Fibroblast of lung (primary cell): ENCODE measurements around the gene ARHGEF3. TPM values are rescaled to one million over a fixed set of nuclear protein-coding genes. Genes with fewer than 3 reads are reported as not detected.
"Not testable (repeated sequence)": the region's sequence is repeated elsewhere in the genome, so short reads cannot be mapped to it uniquely, and the experiment has no call there.

Source experiments
- DNase-seq, 2 donors: peaks; one replicate each; pipeline versions ENCODE4 v3.0.0 to v3.0.0-alpha.2; 2010; ENCODE audit warnings: low read depth in 2 of 2
- H2AFZ ChIP-seq: 2 replicates; pipeline ENCODE4 v1.5.1; 2012; ENCODE audit warnings: low read length, control low read depth, inconsistent platforms
- H3K27ac ChIP-seq: 2 replicates; pipeline ENCODE4 v1.5.1; 2011; ENCODE audit warnings: low read length, control low read depth; ENCODE audit not compliant: insufficient read depth
- H3K27me3 ChIP-seq: 2 replicates; pipeline ENCODE4 v1.5.1; 2011; ENCODE audit warnings: mild to moderate bottlenecking, low read length; ENCODE audit not compliant: control insufficient read depth, insufficient read depth
- H3K36me3 ChIP-seq: 2 replicates; pipeline ENCODE4 v1.5.1; 2011; ENCODE audit warnings: low read length; ENCODE audit not compliant: control insufficient read depth, insufficient read depth
- H3K4me1 ChIP-seq: 2 replicates; pipeline ENCODE4 v1.5.1; 2011; ENCODE audit warnings: low read length; ENCODE audit not compliant: control insufficient read depth, insufficient read depth; ENCODE audit errors: extremely low read depth
- H3K4me2 ChIP-seq: 2 replicates; pipeline ENCODE4 v1.5.1; 2011; ENCODE audit warnings: low read length, control low read depth; ENCODE audit not compliant: insufficient read depth; ENCODE audit errors: extremely low read depth
- H3K4me3 ChIP-seq, 4 experiments: fragments of 200-600 bp in 1 of 4; sonication (generic) in 1 of 4; replicated peaks in 1 of 4; 2 replicates each; pipeline ENCODE4 v1.5.1; 2011 to 2016; ENCODE audit warnings: low read length in 4 of 4, low read depth in 3 of 4, mild to moderate bottlenecking in 3 of 4, control low read depth in 2 of 4, inconsistent platforms in 1 of 4, mixed read lengths in 1 of 4; ENCODE audit not compliant: insufficient read depth in 1 of 4; ENCODE audit errors: control extremely low read depth in 1 of 4
- H3K79me2 ChIP-seq: 2 replicates; pipeline ENCODE4 v1.5.1; 2012; ENCODE audit warnings: mild to moderate bottlenecking, low read length, inconsistent platforms; ENCODE audit not compliant: control insufficient read depth, insufficient read depth
- H3K9ac ChIP-seq: 2 replicates; pipeline ENCODE4 v1.5.1; 2011; ENCODE audit warnings: mild to moderate bottlenecking, low read length, control low read depth; ENCODE audit not compliant: insufficient read depth
- H3K9me3 ChIP-seq: 2 replicates; pipeline ENCODE4 v1.5.1; 2012; ENCODE audit warnings: low read depth, low read length; ENCODE audit not compliant: control insufficient read depth, insufficient read depth
- H4K20me1 ChIP-seq: 2 replicates; pipeline ENCODE4 v1.5.1; 2011; ENCODE audit warnings: low read length; ENCODE audit not compliant: control insufficient read depth, insufficient read depth; ENCODE audit errors: extremely low read depth
- EZH2 ChIP-seq: IDR thresholded peaks from 2 replicates; pipeline ENCODE4 v1.5.1; 2012; ENCODE audit warnings: low read length, control low read depth, mild to moderate bottlenecking; ENCODE audit errors: missing control alignments
- polyA plus RNA-seq, 2 donors: library from polyadenylated mRNA; depleted of rRNA in 1 of 2; stranded (reverse) in 1 of 2; unstranded in 1 of 2; fragments of >200 nt; gene quantifications; 2 replicates each; pipeline ENCODE4 v1.2.1, GENCODE V29; 2011 to 2012; ENCODE audit warnings: missing spikeins in 1 of 2
- total RNA-seq: library from RNA; depleted of rRNA; stranded (reverse); fragments of >200 nt; gene quantifications from 2 replicates; pipeline ENCODE4 v1.2.1, GENCODE V29; 2014
- TF ChIP-seq, protein P1 (sequence below), 2 donors: IDR thresholded peaks in 1 of 2; conservative IDR thresholded peaks in 1 of 2; 1 replicate in 1 of 2; 2 replicates in 1 of 2; pipeline ENCODE4 v1.5.1; 2011 to 2012; ENCODE audit warnings: low read length in 2 of 2, control low read depth in 1 of 2, inconsistent platforms in 1 of 2, low read depth in 1 of 2, mild to moderate bottlenecking in 1 of 2

Gene ARHGEF3
- total and polyA plus RNA-seq, 2 donors (not counting 1 experiment from before 2014, with no cell fraction given) = 2.6 to 16.7 TPM

DNA sequence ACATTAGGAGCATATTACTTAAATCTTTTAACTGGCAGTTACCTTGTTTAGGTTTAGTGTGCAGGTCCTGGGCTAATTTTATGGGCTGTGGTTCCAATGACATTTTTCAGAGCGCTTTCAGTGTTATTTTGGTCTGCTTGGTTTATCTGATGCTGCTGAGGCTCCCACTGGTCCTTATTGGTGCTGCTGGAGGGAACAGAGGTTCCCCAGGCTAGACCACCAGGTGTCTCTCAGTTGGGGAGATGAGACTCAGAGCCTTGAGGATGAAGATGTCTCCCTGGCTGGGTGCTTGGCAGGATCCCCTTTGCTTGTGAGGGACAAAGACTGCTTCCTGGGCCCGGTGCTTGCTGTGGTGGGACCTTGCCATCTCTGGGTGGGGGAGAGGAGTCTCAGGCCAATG, 90.4 kb downstream of the ARHGEF3 start:
- H3K27ac ChIP-seq = no peak overlapping the region

DNA sequence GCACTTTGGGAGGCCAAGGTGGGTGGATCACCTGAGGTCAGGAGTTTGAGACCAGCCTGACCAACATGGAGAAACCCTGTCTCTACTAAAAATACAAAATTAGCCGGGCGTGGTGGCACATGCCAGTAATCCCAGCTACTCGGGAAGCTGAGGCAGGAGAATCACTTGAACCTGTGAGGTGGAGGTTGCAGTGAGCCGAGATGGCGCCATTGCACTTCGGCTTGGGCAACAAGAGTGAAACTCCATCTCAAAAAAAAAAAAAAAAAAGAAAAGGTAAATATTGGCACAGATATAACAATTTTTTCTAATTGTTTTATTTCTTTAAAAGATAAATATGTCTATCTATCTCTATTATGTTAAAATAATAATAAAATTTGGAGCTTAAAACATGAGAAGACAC, 94.3 kb downstream of the ARHGEF3 start:
- H3K4me3 ChIP-seq, H4K20me1 ChIP-seq, H3K27me3 ChIP-seq, H3K9me3 ChIP-seq, H3K4me1 ChIP-seq, H3K36me3 ChIP-seq, H3K27ac ChIP-seq, H2AFZ ChIP-seq, H3K79me2 ChIP-seq, H3K4me2 ChIP-seq, DNase-seq, H3K9ac ChIP-seq: not testable (repeated sequence)

More for the DNA sequence above, 90.4 kb downstream of the ARHGEF3 start:
- Histone ChIP-seq H4K20me1 (no peaks in the 10 kb centered on the region), H3K27me3 (no peaks in the 10 kb centered on the region), H3K4me3 (no peak overlapping the region), H3K4me1 (no peaks in the 10 kb centered on the region), H3K9ac (no peak overlapping the region), H3K4me2 (no peak overlapping the region), H2AFZ (no peak overlapping the region), H3K79me2 (no peaks in the 10 kb centered on the region), H3K9me3 (no peaks in the 10 kb centered on the region), H3K36me3 (no peaks in the 10 kb centered on the region)
- no peak for DNase-seq
- TF ChIP-seq EZH2 = no peak

DNA sequence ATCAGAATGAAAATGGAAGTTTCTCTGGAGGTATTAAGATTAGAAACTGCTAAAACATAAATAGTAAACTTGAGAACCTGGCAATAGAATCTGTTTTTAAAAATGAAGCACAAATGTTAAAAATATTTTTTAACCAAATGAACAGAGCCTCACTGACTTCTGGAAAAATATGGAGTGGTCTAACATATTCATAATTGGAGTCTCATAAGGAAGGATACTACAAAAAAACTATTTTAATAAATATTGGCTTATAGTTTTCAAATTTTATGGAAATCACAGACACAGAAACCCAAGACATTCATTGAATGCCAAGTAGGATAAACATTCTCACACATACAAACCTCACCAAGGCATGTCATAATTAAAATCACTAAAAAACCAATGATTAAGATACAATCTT, 95.1 kb downstream of the ARHGEF3 start:
- H3K36me3 ChIP-seq = no peaks in the 10 kb centered on the region
- no peak overlapping the region for H3K9ac ChIP-seq
- no peaks in the 10 kb centered on the region for H3K27me3 ChIP-seq
- H3K4me3 ChIP-seq = no peak overlapping the region
- H4K20me1 ChIP-seq = no peaks in the 10 kb centered on the region
- no peak for DNase-seq
- no peak for TF ChIP-seq EZH2
- TF ChIP-seq, protein P1, sequence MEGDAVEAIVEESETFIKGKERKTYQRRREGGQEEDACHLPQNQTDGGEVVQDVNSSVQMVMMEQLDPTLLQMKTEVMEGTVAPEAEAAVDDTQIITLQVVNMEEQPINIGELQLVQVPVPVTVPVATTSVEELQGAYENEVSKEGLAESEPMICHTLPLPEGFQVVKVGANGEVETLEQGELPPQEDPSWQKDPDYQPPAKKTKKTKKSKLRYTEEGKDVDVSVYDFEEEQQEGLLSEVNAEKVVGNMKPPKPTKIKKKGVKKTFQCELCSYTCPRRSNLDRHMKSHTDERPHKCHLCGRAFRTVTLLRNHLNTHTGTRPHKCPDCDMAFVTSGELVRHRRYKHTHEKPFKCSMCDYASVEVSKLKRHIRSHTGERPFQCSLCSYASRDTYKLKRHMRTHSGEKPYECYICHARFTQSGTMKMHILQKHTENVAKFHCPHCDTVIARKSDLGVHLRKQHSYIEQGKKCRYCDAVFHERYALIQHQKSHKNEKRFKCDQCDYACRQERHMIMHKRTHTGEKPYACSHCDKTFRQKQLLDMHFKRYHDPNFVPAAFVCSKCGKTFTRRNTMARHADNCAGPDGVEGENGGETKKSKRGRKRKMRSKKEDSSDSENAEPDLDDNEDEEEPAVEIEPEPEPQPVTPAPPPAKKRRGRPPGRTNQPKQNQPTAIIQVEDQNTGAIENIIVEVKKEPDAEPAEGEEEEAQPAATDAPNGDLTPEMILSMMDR (conservative IDR thresholded peaks at IDR 0.05 in 1 of 2, IDR thresholded peaks at IDR 0.05 in 1 of 2; ENCODE audit: low read depth in 1 of 2, low read length in 2 of 2) = no peak
- no peaks in the 10 kb centered on the region for H3K79me2 ChIP-seq
- no peak overlapping the region for H3K4me2 ChIP-seq
- H3K4me1 ChIP-seq = no peaks in the 10 kb centered on the region
- H2AFZ ChIP-seq = no peak overlapping the region
- no peaks in the 10 kb centered on the region for H3K9me3 ChIP-seq
- H3K27ac ChIP-seq = no peak overlapping the region

- TF ChIP-seq, protein P1 (conservative IDR thresholded peaks at IDR 0.05 in 1 of 2, IDR thresholded peaks at IDR 0.05 in 1 of 2; ENCODE audit: low read depth in 1 of 2, low read length in 2 of 2) = no peak
- no peak for TF ChIP-seq EZH2
- no peaks in the 10 kb centered on the region for H3K4me1 ChIP-seq
- H3K9me3 ChIP-seq = no peaks in the 10 kb centered on the region
- H2AFZ ChIP-seq = no peak overlapping the region
- H3K36me3 ChIP-seq = no peaks in the 10 kb centered on the region
- no peak overlapping the region for H3K4me2 ChIP-seq
- no peaks in the 10 kb centered on the region for H3K79me2 ChIP-seq
- H4K20me1 ChIP-seq = no peaks in the 10 kb centered on the region
- H3K9ac ChIP-seq = no peak overlapping the region
- no peak overlapping the region for H3K27ac ChIP-seq
- H3K27me3 ChIP-seq = no peaks in the 10 kb centered on the region
- no peak for DNase-seq
- H3K4me3 ChIP-seq = no peak overlapping the region
These were observed 97.0 kb downstream of the ARHGEF3 start for GRCh38 chr3:56704706-56705105.
